KMS-11 (cell line): Measurements from ENCODE around the gene EFCC1.

Experiments used
- H2AFZ ChIP-seq: fragments of 200-600 bp; sonication (generic); 2 replicates; pipeline ENCODE4 v1.6.1; 2016; ENCODE audit warnings: antibody characterized with exemption, mixed run types, low read depth
- H3K27ac ChIP-seq: fragments of 200-600 bp; sonication (generic); 2 replicates; pipeline ENCODE4 v1.6.1; 2016; ENCODE audit warnings: mild to moderate bottlenecking, mixed run types
- H3K27me3 ChIP-seq: fragments of 200-600 bp; sonication (generic); 2 replicates; pipeline ENCODE4 v1.6.1; 2017; ENCODE audit warnings: mild to moderate bottlenecking, low read depth, mixed run types, moderate library complexity; ENCODE audit not compliant: insufficient read depth
- H3K36me3 ChIP-seq: fragments of 200-600 bp; sonication (generic); 2 replicates; pipeline ENCODE4 v1.6.1; 2017; ENCODE audit warnings: mild to moderate bottlenecking, mixed run types; ENCODE audit not compliant: insufficient read depth
- H3K4me1 ChIP-seq: fragments of 200-600 bp; sonication (generic); 2 replicates; pipeline ENCODE4 v1.6.1; 2016; ENCODE audit warnings: mild to moderate bottlenecking, low read depth, mixed run types; ENCODE audit not compliant: poor library complexity, severe bottlenecking
- H3K4me2 ChIP-seq: fragments of 200-600 bp; sonication (generic); 2 replicates; pipeline ENCODE4 v1.7.0; 2016; ENCODE audit warnings: mild to moderate bottlenecking, mixed run types
- H3K4me3 ChIP-seq: fragments of 200-600 bp; sonication (generic); IDR thresholded peaks from 2 replicates; pipeline ENCODE4 v1.6.1; 2017; ENCODE audit warnings: low read depth, low read length, mixed read lengths; ENCODE audit not compliant: insufficient read depth
- H3K79me2 ChIP-seq: fragments of 200-600 bp; sonication (generic); 2 replicates; pipeline ENCODE4 v1.6.1; 2016; ENCODE audit warnings: low read depth, mixed run types; ENCODE audit not compliant: insufficient read depth
- H3K9ac ChIP-seq: fragments of 200-600 bp; sonication (generic); 2 replicates; pipeline ENCODE4 v1.6.1; 2016; ENCODE audit warnings: mild to moderate bottlenecking, mixed run types
- H4K20me1 ChIP-seq: fragments of 200-600 bp; sonication (generic); 2 replicates; pipeline ENCODE4 v1.6.1; 2016; ENCODE audit warnings: mild to moderate bottlenecking, mixed run types; ENCODE audit not compliant: insufficient read depth
- TF ChIP-seq, protein P1 (sequence below): fragments of 200-600 bp; sonication (generic); conservative IDR thresholded peaks from 2 replicates; pipeline ENCODE4 v1.6.1; 2017; ENCODE audit warnings: low read depth, mild to moderate bottlenecking, antibody characterized with exemption, low read length, moderate library complexity, mixed read lengths

EFCC1 gene

GRCh38 chr3:129019266-129019665 is 18.2 kb downstream of the EFCC1 start:
- no peaks in the 10 kb centered on the region for H3K36me3 ChIP-seq
- TF ChIP-seq, protein P1, sequence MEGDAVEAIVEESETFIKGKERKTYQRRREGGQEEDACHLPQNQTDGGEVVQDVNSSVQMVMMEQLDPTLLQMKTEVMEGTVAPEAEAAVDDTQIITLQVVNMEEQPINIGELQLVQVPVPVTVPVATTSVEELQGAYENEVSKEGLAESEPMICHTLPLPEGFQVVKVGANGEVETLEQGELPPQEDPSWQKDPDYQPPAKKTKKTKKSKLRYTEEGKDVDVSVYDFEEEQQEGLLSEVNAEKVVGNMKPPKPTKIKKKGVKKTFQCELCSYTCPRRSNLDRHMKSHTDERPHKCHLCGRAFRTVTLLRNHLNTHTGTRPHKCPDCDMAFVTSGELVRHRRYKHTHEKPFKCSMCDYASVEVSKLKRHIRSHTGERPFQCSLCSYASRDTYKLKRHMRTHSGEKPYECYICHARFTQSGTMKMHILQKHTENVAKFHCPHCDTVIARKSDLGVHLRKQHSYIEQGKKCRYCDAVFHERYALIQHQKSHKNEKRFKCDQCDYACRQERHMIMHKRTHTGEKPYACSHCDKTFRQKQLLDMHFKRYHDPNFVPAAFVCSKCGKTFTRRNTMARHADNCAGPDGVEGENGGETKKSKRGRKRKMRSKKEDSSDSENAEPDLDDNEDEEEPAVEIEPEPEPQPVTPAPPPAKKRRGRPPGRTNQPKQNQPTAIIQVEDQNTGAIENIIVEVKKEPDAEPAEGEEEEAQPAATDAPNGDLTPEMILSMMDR, result no peak
- no peaks in the 10 kb centered on the region for H3K79me2 ChIP-seq
- no peak overlapping the region for H3K4me3 ChIP-seq
- H4K20me1 ChIP-seq, result no peaks in the 10 kb centered on the region
- H2AFZ ChIP-seq, result no peak overlapping the region
- no peaks in the 10 kb centered on the region for H3K4me1 ChIP-seq
- no peak overlapping the region for H3K9ac ChIP-seq
- H3K27me3 ChIP-seq, result no peaks in the 10 kb centered on the region
- no peak overlapping the region for H3K27ac ChIP-seq
- no peak overlapping the region for H3K4me2 ChIP-seq

GRCh38 chr3:129020691-129021090 is 19.6 kb downstream of the EFCC1 start:
- Histone ChIP-seq H3K9ac (no peak overlapping the region), H4K20me1 (no peaks in the 10 kb centered on the region), H3K36me3 (no peaks in the 10 kb centered on the region), H3K4me3 (no peak overlapping the region), H3K27me3 (no peaks in the 10 kb centered on the region), H3K79me2 (no peaks in the 10 kb centered on the region), H2AFZ (no peak overlapping the region), H3K27ac (no peak overlapping the region), H3K4me2 (no peak overlapping the region), H3K4me1 (no peaks in the 10 kb centered on the region)
- TF ChIP-seq, protein P1, result no peak

DNA sequence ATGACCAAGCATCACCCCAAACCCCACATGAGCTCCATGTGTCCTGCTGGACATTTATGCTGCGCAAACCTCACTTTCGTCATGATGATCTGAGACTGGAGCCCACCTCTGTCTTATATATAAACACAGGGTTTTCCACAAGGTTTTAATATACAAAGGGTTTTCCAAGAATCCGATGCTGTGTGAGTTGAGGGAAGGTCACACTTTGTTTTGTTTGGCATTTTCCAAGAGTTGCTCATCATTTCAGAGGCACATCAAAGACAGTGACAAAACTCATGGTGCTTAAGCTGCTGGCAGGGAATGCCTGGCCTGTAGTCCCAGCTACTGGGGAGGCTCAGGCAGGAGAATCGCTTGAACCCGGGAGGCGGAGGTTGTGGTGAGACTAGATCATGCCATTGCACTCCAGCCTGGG is 20.0 kb downstream of the EFCC1 start:
- Histone ChIP-seq H3K36me3 (no peaks in the 10 kb centered on the region), H3K9ac (no peak overlapping the region), H3K4me3 (no peak overlapping the region), H3K27me3 (no peaks in the 10 kb centered on the region), H4K20me1 (no peaks in the 10 kb centered on the region), H3K4me2 (no peak overlapping the region), H3K4me1 (no peaks in the 10 kb centered on the region), H2AFZ (no peak overlapping the region), H3K79me2 (no peaks in the 10 kb centered on the region), H3K27ac (no peak overlapping the region)
- TF ChIP-seq, protein P1, result no peak

GRCh38 chr3:129022114-129023007 is 21.3 kb downstream of the EFCC1 start:
- H3K9ac ChIP-seq, result no peak overlapping the region
- TF ChIP-seq, protein P1, result no peak
- no peaks in the 10 kb centered on the region for H3K36me3 ChIP-seq
- no peaks in the 10 kb centered on the region for H4K20me1 ChIP-seq
- no peak overlapping the region for H3K27ac ChIP-seq
- no peak overlapping the region for H3K4me2 ChIP-seq
- H3K79me2 ChIP-seq, result no peaks in the 10 kb centered on the region
- H3K4me1 ChIP-seq, result peaks cover 6% of the 10 kb centered on the region
- H3K4me3 ChIP-seq, result no peak overlapping the region
- no peaks in the 10 kb centered on the region for H3K27me3 ChIP-seq
- H2AFZ ChIP-seq, result no peak overlapping the region
